Measurements from ENCODE around the gene CROCC2.

GRCh38 chr2:240874715-240875227 is 31.4 kb upstream of the CROCC2 start:
- TF ChIP-seq POLR2AphosphoS5 (IDR thresholded peaks at IDR 0.05; ENCODE audit: low read depth), result no peak
- no peak for TF ChIP-seq CTCF (IDR thresholded peaks at IDR 0.05; ENCODE audit: insufficient read depth, low read length)
- TF ChIP-seq REST (IDR thresholded peaks at IDR 0.05; ENCODE audit: insufficient replicate concordance, low read depth), result no peak
- TF ChIP-seq SPI1 (IDR thresholded peaks at IDR 0.05; ENCODE audit: borderline replicate concordance, low read depth), result no peak

Measured in HL-60 (cell line).